OCI-LY7 (cell line): ENCODE data around the gene ASB2. TPM values are rescaled to one million over a fixed set of nuclear protein-coding genes. Genes with fewer than 3 reads are reported as not detected.

Experiments
- BruUV-seq: library from RNA; stranded (reverse); fragments of 400-500 nt; replicated peaks from 2 replicates; lab custom pipeline; 2021; lab: Mats Ljungman, UMichigan
- CTCF ChIA-PET: fragments of 300-600 bp; sonication (Branson Sonifier 250); formaldehyde crosslinking; loops from one replicate; lab custom pipeline; 2022; ENCODE audit warnings: antibody characterized with exemption; ENCODE audit not compliant: unreplicated experiment; lab: Charles Lee
- POLR2A ChIA-PET: fragments of 300-600 bp; sonication (Branson Sonifier 250); formaldehyde crosslinking; loops from one replicate; lab custom pipeline; 2022; ENCODE audit warnings: antibody characterized with exemption; lab: Charles Lee
- DNase-seq: peaks from one replicate; pipeline ENCODE4 v3.0.0-alpha.2; 2015; ENCODE audit warnings: low spot score
- H2AFZ ChIP-seq: fragments of 200-600 bp; sonication (generic), shearing (Covaris generic); 2 replicates; pipeline ENCODE4 v1.6.1; 2014; ENCODE audit warnings: mild to moderate bottlenecking, antibody characterized with exemption, low read length, moderate library complexity
- H3K27ac ChIP-seq: fragments of 200-600 bp; sonication (generic); 2 replicates; pipeline ENCODE4 v1.5.1; 2014; ENCODE audit warnings: mixed run types, low read depth, mild to moderate bottlenecking, moderate library complexity, low read length, inconsistent platforms; ENCODE audit not compliant: poor library complexity, severe bottlenecking
- H3K36me3 ChIP-seq: fragments of 200-600 bp; sonication (generic); 2 replicates; pipeline ENCODE4 v1.6.1; 2014; ENCODE audit warnings: mild to moderate bottlenecking, antibody characterized with exemption, low read length, moderate library complexity, mixed read lengths; ENCODE audit not compliant: insufficient read depth
- H3K4me1 ChIP-seq: fragments of 200-600 bp; sonication (generic); 2 replicates; pipeline ENCODE4 v1.5.1; 2014; ENCODE audit warnings: mild to moderate bottlenecking, low read length; ENCODE audit not compliant: insufficient read depth, poor library complexity, severe bottlenecking
- H3K4me2 ChIP-seq: fragments of 200-600 bp; sonication (generic); 2 replicates; pipeline ENCODE4 v1.6.1; 2014; ENCODE audit warnings: mild to moderate bottlenecking, low read length
- H3K4me3 ChIP-seq: fragments of 200-600 bp; sonication (generic); 2 replicates; pipeline ENCODE4 v1.5.1; 2014; ENCODE audit warnings: mild to moderate bottlenecking, low read depth, low read length; ENCODE audit not compliant: poor library complexity, severe bottlenecking
- H3K79me2 ChIP-seq: fragments of 200-600 bp; sonication (generic); 2 replicates; pipeline ENCODE4 v1.6.1; 2016; ENCODE audit warnings: low read depth, mild to moderate bottlenecking, low read length, moderate library complexity, mixed read lengths; ENCODE audit not compliant: insufficient read depth
- H3K9me2 ChIP-seq: fragments of 200-600 bp; sonication (generic); 2 replicates; pipeline ENCODE4 v1.6.1; 2016; ENCODE audit warnings: mild to moderate bottlenecking, low read length, mixed read lengths; ENCODE audit not compliant: insufficient read depth
- H3K9me3 ChIP-seq: fragments of 200-600 bp; sonication (generic); 2 replicates; pipeline ENCODE4 v1.6.1; 2014; ENCODE audit warnings: mild to moderate bottlenecking, mixed run types, low read length, mixed read lengths
- H4K20me1 ChIP-seq: fragments of 200-600 bp; sonication (generic); 2 replicates; pipeline ENCODE4 v1.6.1; 2014; ENCODE audit warnings: mild to moderate bottlenecking, antibody characterized with exemption, low read length, moderate library complexity, mixed read lengths; ENCODE audit not compliant: insufficient read depth
- CTCF ChIP-seq: fragments of 200-600 bp; sonication (generic); conservative IDR thresholded peaks from 2 replicates; pipeline ENCODE4 v1.5.1; 2014; ENCODE audit warnings: mild to moderate bottlenecking, antibody characterized with exemption, low read length, moderate library complexity, mixed read lengths
- EZH2phosphoT487 ChIP-seq: fragments of 200-600 bp; sonication (generic); IDR thresholded peaks from 2 replicates; pipeline ENCODE4 v1.6.1; 2018; ENCODE audit warnings: low read depth, borderline replicate concordance, mild to moderate bottlenecking, mixed run types, antibody characterized with exemption, low read length, moderate library complexity, mixed read lengths
- intact Hi-C: fragments of 100-400 bp; cut with micrococcal nuclease; formaldehyde crosslinking; loops from one replicate; pipeline ENCODE4 v1.10.0; 2022; ENCODE audit not compliant: unreplicated experiment
- total RNA-seq, 2 experiments: library from RNA; depleted of rRNA in 1 of 2; stranded (reverse); fragments of >200 nt in 1 of 2; shearing (Covaris generic) in 1 of 2; gene quantifications; 2 replicates each; pipeline ENCODE4 v1.2.3, GENCODE V29; 2014 to 2022

ASB2 gene
- total RNA-seq, 2 experiments from 2014 or later, result 21.7 to 23.6 TPM

GRCh38 chr14:93982230-93983007 is 6.0 kb upstream of the ASB2 start:
- DNase-seq, result no peak
- H3K4me1 ChIP-seq, result peaks cover 25% of the 10 kb centered on the region
- POLR2A ChIA-PET, result interaction anchor here (0.7 to 1.1 kb wide), 2 partner anchors 9 to 22 kb away, joined by 3 to 5 read pairs; no protein-coding TSS in a partner anchor
- no peaks in the 10 kb centered on the region for H4K20me1 ChIP-seq
- H3K9me3 ChIP-seq, result no peaks in the 10 kb centered on the region
- no peaks in the 10 kb centered on the region for H3K9me2 ChIP-seq
- no peak overlapping the region for H3K4me2 ChIP-seq
- intact Hi-C loops, result no loop called here
- no peak overlapping the region for H2AFZ ChIP-seq
- H3K36me3 ChIP-seq, result no peaks in the 10 kb centered on the region; the same call in 1 of the 2 replicates
- BruUV-seq, result no TSS peak
- H3K27ac ChIP-seq, result no peak overlapping the region
- no peak overlapping the region for H3K4me3 ChIP-seq
- TF ChIP-seq CTCF (no peak), EZH2phosphoT487 (no peak)
- CTCF ChIA-PET, result interaction anchor here (1.1 kb wide), 1 partner anchor 12 kb away, joined by 3 read pairs; no protein-coding TSS in a partner anchor
- no peaks in the 10 kb centered on the region for H3K79me2 ChIP-seq

GRCh38 chr14:93981316-93982229 is 5.2 kb upstream of the ASB2 start:
- Histone ChIP-seq H3K4me3 (no peak overlapping the region), H3K4me1 (peaks cover 34% of the 10 kb centered on the region), H3K36me3 (no peaks in the 10 kb centered on the region; the same call in 1 of the 2 replicates), H3K9me3 (no peaks in the 10 kb centered on the region), H2AFZ (no peak overlapping the region), H4K20me1 (no peaks in the 10 kb centered on the region), H3K27ac (no peak overlapping the region), H3K4me2 (no peak overlapping the region), H3K9me2 (no peaks in the 10 kb centered on the region), H3K79me2 (no peaks in the 10 kb centered on the region)
- CTCF ChIA-PET, result interaction anchor here (1.1 kb wide), 1 partner anchor 11 kb away, joined by 3 read pairs; no protein-coding TSS in a partner anchor
- POLR2A ChIA-PET, result interaction anchor here (0.7 to 1.1 kb wide), 2 partner anchors 10 to 21 kb away, joined by 3 to 5 read pairs; no protein-coding TSS in a partner anchor
- BruUV-seq, result no TSS peak
- DNase-seq, result no peak
- TF ChIP-seq EZH2phosphoT487, result no peak
- TF ChIP-seq CTCF, result no peak
- intact Hi-C loops, result no loop called here
